Measurements from ENCODE around the gene RPH3AL. TPM values are rescaled to one million over a fixed set of nuclear protein-coding genes. Genes with fewer than 3 reads are reported as not detected.
"Not testable (repeated sequence)": the region's sequence is repeated elsewhere in the genome, so short reads cannot be mapped to it uniquely, and the experiment has no call there.

RPH3AL gene
- total RNA-seq, 1 experiment from 2014 or later = 2.5 TPM

DNA sequence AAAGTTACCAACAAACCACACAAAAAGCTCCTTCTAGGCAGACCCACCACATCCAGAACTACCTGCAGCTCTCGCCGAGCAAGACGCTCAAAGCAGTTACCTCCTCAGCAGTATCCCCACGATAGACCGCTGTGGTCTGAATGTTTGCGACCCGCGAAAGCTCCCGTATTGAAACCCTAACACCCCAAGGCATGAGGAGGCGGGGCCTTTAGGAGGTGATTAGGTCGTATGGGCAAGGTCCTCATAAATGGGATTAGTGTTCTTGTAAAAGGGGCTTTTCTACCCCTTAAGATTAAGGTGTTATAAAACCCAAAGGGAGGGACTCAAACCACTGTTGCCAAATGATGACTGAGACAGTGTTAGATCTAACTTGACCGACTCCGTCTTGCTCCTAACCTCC is 19.0 kb upstream of the RPH3AL start:
- Histone ChIP-seq H3K27me3 (replicated peaks) (no peaks in the 10 kb centered on the region), H3K27ac (no peak overlapping the region), H3K9me3 (replicated peaks) (peaks cover 16% of the 10 kb centered on the region; the same call in 1 of the 2 replicates), H3K4me1 (replicated peaks) (no peaks in the 10 kb centered on the region), H3K4me3 (no peak overlapping the region), H3K36me3 (no peaks in the 10 kb centered on the region; the same call in 1 of the 2 replicates)
- DNase-seq (ENCODE audit: low read depth in 1 of 2, low spot score in 2 of 2) = no peak

DNA sequence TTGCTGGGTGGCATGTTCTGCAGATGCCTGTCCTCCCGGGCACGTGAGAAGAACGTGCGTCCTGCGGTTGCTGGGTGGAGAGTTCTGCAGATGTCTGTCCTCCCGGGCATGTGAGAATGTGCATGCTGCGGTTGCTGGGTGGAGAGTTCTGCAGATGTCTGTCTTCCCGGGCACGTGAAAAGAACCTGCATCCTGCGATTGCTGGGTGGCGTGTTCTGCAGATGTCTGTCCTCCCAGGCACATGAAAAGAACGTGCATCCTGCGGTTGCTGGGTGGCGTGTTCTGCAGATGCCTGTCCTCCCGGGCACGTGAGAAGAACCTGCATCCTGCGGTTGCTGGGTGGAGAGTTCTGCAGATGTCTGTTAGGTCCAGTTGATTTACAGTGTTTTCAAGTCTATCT is 15.0 kb upstream of the RPH3AL start:
- DNase-seq (ENCODE audit: low read depth in 1 of 2, low spot score in 2 of 2); H3K27ac ChIP-seq; H3K27me3 ChIP-seq (replicated peaks); H3K4me3 ChIP-seq; H3K36me3 ChIP-seq; H3K4me1 ChIP-seq (replicated peaks): not testable (repeated sequence)
- H3K9me3 ChIP-seq (replicated peaks) = peaks cover 16% of the 10 kb centered on the region; the same call in 1 of the 2 replicates

GRCh38 chr17:366657-367615 is 14.3 kb upstream of the RPH3AL start:
- H3K4me1 ChIP-seq (replicated peaks); H3K4me3 ChIP-seq; H3K27ac ChIP-seq; DNase-seq (ENCODE audit: low read depth in 1 of 2, low spot score in 2 of 2); H3K36me3 ChIP-seq; H3K27me3 ChIP-seq (replicated peaks): not testable (repeated sequence)
- peaks cover 16% of the 10 kb centered on the region; the same call in 1 of the 2 replicates for H3K9me3 ChIP-seq (replicated peaks)

GRCh38 chr17:364766-365165 is 12.2 kb upstream of the RPH3AL start:
- Histone ChIP-seq H3K36me3 (no peaks in the 10 kb centered on the region; the same call in 1 of the 2 replicates), H3K9me3 (replicated peaks) (peaks cover 9% of the 10 kb centered on the region; the same call in 1 of the 2 replicates)
- no peak for DNase-seq (ENCODE audit: low read depth in 1 of 2, low spot score in 2 of 2)

DNA sequence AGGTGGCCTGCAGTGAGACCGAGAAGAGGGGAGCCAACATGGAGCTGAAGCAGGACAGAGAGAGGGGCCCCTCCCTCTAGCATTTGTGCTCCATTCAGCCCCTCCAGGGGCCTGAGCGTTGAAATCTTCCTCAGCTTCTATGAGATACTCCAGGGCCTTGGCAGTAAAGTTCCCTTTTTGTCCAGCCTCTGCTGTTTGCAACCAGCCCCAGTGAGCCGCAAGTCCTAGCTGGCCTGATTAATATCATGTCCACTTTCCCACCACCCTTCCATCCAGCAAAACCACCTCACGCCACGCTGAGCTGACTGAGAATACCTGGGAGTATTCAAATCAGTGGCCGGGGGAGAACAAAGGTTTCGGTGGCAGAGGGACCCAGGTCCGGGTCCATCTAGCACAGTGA is 11.7 kb upstream of the RPH3AL start:
- Histone ChIP-seq H3K27me3 (replicated peaks) (no peaks in the 10 kb centered on the region), H3K4me3 (no peak overlapping the region), H3K27ac (no peak overlapping the region), H3K36me3 (no peaks in the 10 kb centered on the region; the same call in 1 of the 2 replicates), H3K9me3 (replicated peaks) (peaks cover 6% of the 10 kb centered on the region; the same call in 1 of the 2 replicates), H3K4me1 (replicated peaks) (no peaks in the 10 kb centered on the region)
- no peak for DNase-seq (ENCODE audit: low read depth in 1 of 2, low spot score in 2 of 2)

More at GRCh38 chr17:364766-365165, 12.2 kb upstream of the RPH3AL start:
- H3K27me3 ChIP-seq (replicated peaks) = no peaks in the 10 kb centered on the region
- H3K4me3 ChIP-seq = no peak overlapping the region
- H3K4me1 ChIP-seq (replicated peaks) = no peaks in the 10 kb centered on the region
- no peak overlapping the region for H3K27ac ChIP-seq

GRCh38 chr17:362721-363120 is 10.1 kb upstream of the RPH3AL start:
- no peak for DNase-seq (ENCODE audit: low read depth in 1 of 2, low spot score in 2 of 2)
- no peaks in the 10 kb centered on the region for H3K36me3 ChIP-seq
- H3K4me3 ChIP-seq = no peak overlapping the region
- no peaks in the 10 kb centered on the region for H3K4me1 ChIP-seq (replicated peaks)
- no peaks in the 10 kb centered on the region for H3K27me3 ChIP-seq (replicated peaks)
- H3K9me3 ChIP-seq (replicated peaks) = no peaks in the 10 kb centered on the region
- H3K27ac ChIP-seq = no peak overlapping the region

DNA sequence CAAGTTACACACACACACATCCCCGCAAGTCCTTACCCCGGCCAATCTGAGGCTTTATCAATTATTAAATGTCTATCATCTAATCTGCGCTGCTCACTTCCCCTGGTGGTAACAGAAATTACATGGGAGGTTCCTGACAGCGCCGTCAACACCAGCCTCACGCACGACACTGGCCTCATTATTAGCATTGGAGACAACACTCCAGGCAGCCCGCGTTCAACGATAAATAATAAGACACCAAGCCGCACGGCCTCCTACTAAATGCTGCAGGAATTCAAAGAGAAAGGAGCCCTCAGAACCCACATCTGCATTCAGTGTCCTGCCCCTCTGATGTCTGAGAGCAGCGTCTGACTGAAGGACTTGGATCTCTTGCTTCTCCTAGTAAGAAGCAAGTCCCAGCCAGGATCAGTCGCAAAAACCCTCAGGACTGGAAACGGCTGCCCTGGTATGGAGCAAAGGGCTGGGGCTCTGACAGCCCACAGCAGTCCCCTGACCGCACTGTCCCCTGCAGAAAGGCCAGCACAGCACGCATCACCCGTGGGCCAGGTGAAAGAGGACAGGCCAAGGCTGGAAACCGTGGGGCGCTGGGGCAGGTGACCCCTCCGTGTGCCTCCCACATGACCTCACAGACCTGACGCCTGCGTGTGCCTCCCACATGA is 7.6 kb upstream of the RPH3AL start:
- no peaks in the 10 kb centered on the region for H3K9me3 ChIP-seq (replicated peaks)
- H3K27ac ChIP-seq = no peak overlapping the region
- no peak overlapping the region for H3K4me3 ChIP-seq
- no peak for DNase-seq (ENCODE audit: low read depth in 1 of 2, low spot score in 2 of 2)
- no peaks in the 10 kb centered on the region for H3K36me3 ChIP-seq
- no peaks in the 10 kb centered on the region for H3K27me3 ChIP-seq (replicated peaks)
- H3K4me1 ChIP-seq (replicated peaks) = no peaks in the 10 kb centered on the region

DNA sequence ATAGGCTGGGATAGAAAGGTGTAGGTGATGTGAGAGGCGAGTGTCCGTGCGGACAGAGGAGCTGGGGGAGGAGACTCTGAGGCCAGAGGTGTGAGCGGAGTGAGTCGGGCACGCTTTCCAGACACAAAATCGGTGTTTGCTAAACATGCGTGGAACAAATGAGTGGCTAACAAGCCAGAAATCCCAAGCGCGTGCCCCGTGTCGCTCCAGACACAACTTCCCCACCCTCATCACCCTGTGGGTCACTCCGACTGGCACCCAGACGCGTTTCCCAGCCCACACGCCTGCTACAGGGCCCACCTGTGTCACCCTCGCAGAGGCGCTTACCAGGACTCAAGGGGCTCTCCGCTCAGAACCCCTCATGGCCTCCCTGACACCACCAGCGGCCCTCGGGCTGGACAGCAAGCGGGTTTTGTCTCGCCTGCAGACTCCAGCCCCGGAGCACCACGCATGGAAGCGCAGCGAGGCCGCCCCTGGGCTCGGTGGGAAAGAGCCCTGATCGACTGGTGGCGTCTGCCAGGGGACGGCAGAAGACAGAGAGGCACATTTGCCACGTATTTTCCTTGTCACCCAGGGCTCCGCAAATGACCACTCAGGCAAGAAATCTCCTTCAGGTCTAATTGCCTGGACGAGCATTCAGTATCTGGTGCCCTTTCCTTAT is 6.0 kb upstream of the RPH3AL start:
- no peaks in the 10 kb centered on the region for H3K36me3 ChIP-seq
- DNase-seq (ENCODE audit: low read depth in 1 of 2, low spot score in 2 of 2) = no peak
- no peaks in the 10 kb centered on the region for H3K27me3 ChIP-seq (replicated peaks)
- H3K27ac ChIP-seq = no peak overlapping the region
- H3K9me3 ChIP-seq (replicated peaks) = no peaks in the 10 kb centered on the region
- H3K4me3 ChIP-seq = no peak overlapping the region
- H3K4me1 ChIP-seq (replicated peaks) = no peaks in the 10 kb centered on the region

GRCh38 chr17:357644-358043 is 5.0 kb upstream of the RPH3AL start:
- no peaks in the 10 kb centered on the region for H3K36me3 ChIP-seq
- no peaks in the 10 kb centered on the region for H3K9me3 ChIP-seq (replicated peaks)
- no peak for DNase-seq (ENCODE audit: low read depth in 1 of 2, low spot score in 2 of 2)
- no peak overlapping the region for H3K27ac ChIP-seq
- no peaks in the 10 kb centered on the region for H3K4me1 ChIP-seq (replicated peaks)
- no peaks in the 10 kb centered on the region for H3K27me3 ChIP-seq (replicated peaks)
- H3K4me3 ChIP-seq = no peak overlapping the region

DNA sequence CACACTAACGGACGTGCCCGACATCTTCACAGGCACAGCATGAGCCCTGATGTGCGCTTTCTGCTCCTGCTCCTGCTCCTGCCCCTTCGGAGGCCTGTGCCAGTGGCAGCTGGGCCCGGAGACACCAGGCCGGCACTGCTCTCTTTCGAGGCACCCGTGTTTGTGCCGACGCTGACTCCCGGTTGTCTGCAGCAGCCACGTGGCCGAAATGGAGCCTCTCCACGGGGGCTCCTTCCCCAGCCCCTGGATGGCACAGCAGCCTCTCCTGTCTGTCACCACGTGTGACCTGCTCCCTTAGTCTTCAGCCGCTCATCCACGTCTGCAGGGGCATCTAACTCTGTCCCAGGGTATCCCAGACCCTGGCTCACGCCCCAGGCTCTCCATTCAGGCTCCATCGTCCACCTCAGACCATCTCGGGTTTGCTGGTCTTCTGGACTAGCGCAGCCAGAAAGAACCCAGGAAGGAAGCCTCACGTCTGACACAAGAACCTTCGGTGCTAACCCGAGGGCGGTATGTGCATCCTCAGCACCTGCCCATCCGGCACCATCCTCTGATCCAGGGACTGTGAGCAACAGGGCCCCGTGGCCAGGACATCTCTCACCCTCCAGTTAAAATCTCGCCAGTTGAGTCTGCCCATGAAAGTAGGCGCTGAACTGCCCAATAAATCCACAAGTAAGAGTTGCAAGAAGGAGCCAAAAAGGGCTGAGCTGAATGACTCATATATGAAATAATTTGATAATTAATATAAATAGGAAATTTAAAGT is 4.2 kb upstream of the RPH3AL start:
- no peaks in the 10 kb centered on the region for H3K36me3 ChIP-seq
- no peaks in the 10 kb centered on the region for H3K27me3 ChIP-seq (replicated peaks)

GRCh38 chr17:354651-355556 is 2.3 kb upstream of the RPH3AL start:
- Histone ChIP-seq H3K36me3 (no peaks in the 10 kb centered on the region), H3K27ac (no peak overlapping the region), H3K27me3 (replicated peaks) (no peaks in the 10 kb centered on the region), H3K4me1 (replicated peaks) (no peaks in the 10 kb centered on the region), H3K9me3 (replicated peaks) (no peaks in the 10 kb centered on the region), H3K4me3 (no peak overlapping the region)
- DNase-seq (ENCODE audit: low read depth in 1 of 2, low spot score in 2 of 2) = no peak

More for the DNA sequence above, 4.2 kb upstream of the RPH3AL start:
- H3K9me3 ChIP-seq (replicated peaks) = no peaks in the 10 kb centered on the region
- H3K27ac ChIP-seq = no peak overlapping the region
- H3K4me1 ChIP-seq (replicated peaks) = no peaks in the 10 kb centered on the region
- no peak overlapping the region for H3K4me3 ChIP-seq
- DNase-seq (ENCODE audit: low read depth in 1 of 2, low spot score in 2 of 2) = no peak

- Histone ChIP-seq H3K9me3 (replicated peaks) (no peaks in the 10 kb centered on the region), H3K36me3 (no peaks in the 10 kb centered on the region), H3K4me3 (no peak overlapping the region), H3K27me3 (replicated peaks) (no peaks in the 10 kb centered on the region), H3K4me1 (replicated peaks) (no peaks in the 10 kb centered on the region), H3K27ac (no peak overlapping the region)
- DNase-seq (ENCODE audit: low read depth in 1 of 2, low spot score in 2 of 2) = no peak
Observed at GRCh38 chr17:353838-354234, 1.2 kb upstream of the RPH3AL start.

Data from SJSA1 (cell line).